ENCODE data around the gene MXD4. TPM values are rescaled to one million over a fixed set of nuclear protein-coding genes. Genes with fewer than 3 reads are reported as not detected.

The MXD4 gene
- total and polyA plus RNA-seq, 2 of the 13 experiments (the other 11 are each of a cell fraction or from before 2014, with no cell fraction given) = 29.0 to 31.3 TPM

- peak; percentile 76 for TF ChIP-seq ZNF687 (CRISPR knock-in tag; IDR thresholded peaks at IDR 0.05)
- peak; percentile 76 for TF ChIP-seq SAP130 (CRISPR knock-in tag; IDR thresholded peaks at IDR 0.05; ENCODE audit: low read depth)
- peak; percentile 33; the same call in 1 of the 2 replicates for TF ChIP-seq ARID4A (CRISPR knock-in tag; IDR thresholded peaks at IDR 0.05; ENCODE audit: borderline replicate concordance)
- TF ChIP-seq SNAI1 (CRISPR knock-in tag; IDR thresholded peaks at IDR 0.05; ENCODE audit: borderline replicate concordance) = no peak
- no peak for TF ChIP-seq U2AF1 (optimal IDR thresholded peaks at IDR 0.05; ENCODE audit: low read depth, low read length)
- no peak for TF ChIP-seq ZNF619 (CRISPR knock-in tag; IDR thresholded peaks at IDR 0.05)
- TF ChIP-seq ARID5B (CRISPR knock-in tag; IDR thresholded peaks at IDR 0.05) = peak; percentile 61
- TF ChIP-seq TGIF2 (CRISPR knock-in tag; IDR thresholded peaks at IDR 0.05) = peak; percentile 68; the same call in 1 of the 2 replicates
- no peak for TF ChIP-seq PBX2 (CRISPR knock-in tag; IDR thresholded peaks at IDR 0.05)
- no peak for TF ChIP-seq ZFP41 (CRISPR knock-in tag; IDR thresholded peaks at IDR 0.05; ENCODE audit: borderline replicate concordance)
- TF ChIP-seq SOX6 (IDR thresholded peaks at IDR 0.05) = no peak
- TF ChIP-seq SOX6 (CRISPR knock-in tag; IDR thresholded peaks at IDR 0.05) = peak; percentile 34; the same call in 1 of the 2 replicates
- peak; percentile 78 for TF ChIP-seq MAX (IDR thresholded peaks at IDR 0.05)
- peak; percentile 46; the same call in 1 of the 3 replicates for TF ChIP-seq MXI1 (IDR thresholded peaks at IDR 0.05; ENCODE audit: borderline replicate concordance, low read depth, low read length)
- TF ChIP-seq MYC (CRISPR knock-in tag; IDR thresholded peaks at IDR 0.05; ENCODE audit: borderline replicate concordance) = peak; percentile 56; the same call in 1 of the 2 replicates
These were observed 16.7 kb downstream of the MXD4 start (continued) for GRCh38 chr4:2245057-2245786.

All from HepG2 (cell line).